NCI-H1436 treated with DMSO at 0.1 percent for 48 hours (cell line): ENCODE data around the gene TAS2R16.

Experiments used
- DNase-seq: peaks from one replicate; lab custom pipeline; 2025; lab: John Stamatoyannopoulos, UW

The TAS2R16 gene, protein sequence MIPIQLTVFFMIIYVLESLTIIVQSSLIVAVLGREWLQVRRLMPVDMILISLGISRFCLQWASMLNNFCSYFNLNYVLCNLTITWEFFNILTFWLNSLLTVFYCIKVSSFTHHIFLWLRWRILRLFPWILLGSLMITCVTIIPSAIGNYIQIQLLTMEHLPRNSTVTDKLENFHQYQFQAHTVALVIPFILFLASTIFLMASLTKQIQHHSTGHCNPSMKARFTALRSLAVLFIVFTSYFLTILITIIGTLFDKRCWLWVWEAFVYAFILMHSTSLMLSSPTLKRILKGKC

DNA sequence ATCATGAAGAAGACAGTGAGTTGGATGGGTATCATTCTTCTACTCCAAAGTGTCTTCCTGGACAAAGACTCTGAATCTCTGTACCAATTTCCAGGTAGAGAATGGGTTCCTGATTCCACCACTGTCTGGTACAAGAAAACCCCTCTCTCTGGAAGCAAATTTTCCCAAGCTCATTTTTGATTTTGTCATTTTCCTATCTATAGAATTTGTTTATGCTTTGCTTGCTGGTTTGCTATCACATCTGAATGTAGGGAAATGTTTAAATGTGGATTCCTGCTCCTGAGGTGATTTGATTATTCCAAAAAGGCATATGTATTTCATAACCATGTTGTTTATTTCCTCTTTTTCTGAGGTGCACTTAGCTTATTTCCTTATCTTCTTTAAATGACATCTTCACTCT, at the start of gene TAS2R16:
Gene TAS2R16, minus strand, starts transcription at position 101 of the 400 bp plus-strand sequence. Its CDS starts 66 bp downstream, at position 35.
- no peak for DNase-seq

DNA sequence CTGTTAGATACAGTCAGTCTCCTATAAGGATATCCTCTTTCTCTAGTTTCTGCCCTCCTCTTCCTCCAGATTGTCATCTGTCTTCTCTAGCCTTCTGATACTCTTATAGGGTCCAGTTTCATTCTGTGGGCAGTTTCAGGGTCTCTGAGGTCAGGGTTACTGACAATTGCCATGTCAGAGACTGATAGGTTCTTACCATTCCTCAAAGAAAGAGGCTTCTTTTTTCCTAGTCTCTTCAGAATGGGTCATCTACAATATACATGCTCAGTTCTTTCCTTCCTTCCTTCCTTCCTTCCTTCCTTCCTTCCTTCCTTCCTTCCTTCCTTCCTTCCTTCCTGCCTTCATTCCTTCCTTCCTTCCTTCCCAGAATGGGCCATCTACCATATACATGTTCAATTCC, 48.1 kb upstream of the TAS2R16 start:
- DNase-seq = no peak

GRCh38 chr7:123041101-123041500, 45.6 kb upstream of the TAS2R16 start:
- DNase-seq = no peak

DNA sequence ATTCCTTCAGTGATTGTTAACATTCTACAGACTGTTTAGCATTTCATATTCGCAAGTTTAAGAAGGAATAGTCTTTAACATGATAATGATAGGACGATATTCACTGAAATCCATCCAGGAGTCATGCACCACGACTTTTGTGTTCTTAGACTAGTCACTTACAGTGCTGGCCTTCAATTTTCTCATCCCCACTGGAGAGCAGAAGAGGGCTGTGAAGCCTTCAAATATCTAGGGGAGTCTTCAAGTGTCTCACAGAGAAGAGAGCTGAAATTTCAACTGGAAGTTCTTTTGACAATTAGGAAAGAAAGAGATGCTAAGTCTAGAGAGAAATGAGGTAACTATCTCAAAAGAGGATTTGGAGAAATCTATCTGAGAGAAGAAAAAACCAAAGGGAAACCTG, 43.8 kb upstream of the TAS2R16 start:
- no peak for DNase-seq

DNA sequence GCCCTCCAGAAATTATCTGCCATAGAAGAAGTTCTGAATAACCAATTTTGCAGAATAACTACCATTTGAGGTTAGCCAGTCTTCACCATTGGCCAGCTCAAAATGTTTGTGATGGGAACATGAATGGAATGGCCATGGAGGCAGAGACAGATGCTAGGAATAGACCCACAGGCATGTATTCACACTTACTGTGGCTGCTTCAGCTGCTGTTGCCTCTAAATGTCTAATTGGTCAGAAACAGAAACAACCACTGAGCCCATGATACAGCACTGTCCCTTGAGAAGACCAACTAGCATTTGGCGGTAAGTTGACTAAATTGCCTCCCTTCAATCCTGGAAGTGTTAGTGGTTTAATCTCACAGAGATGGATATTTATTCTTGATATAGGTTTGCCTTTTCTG, 38.6 kb upstream of the TAS2R16 start:
- DNase-seq = no peak

DNA sequence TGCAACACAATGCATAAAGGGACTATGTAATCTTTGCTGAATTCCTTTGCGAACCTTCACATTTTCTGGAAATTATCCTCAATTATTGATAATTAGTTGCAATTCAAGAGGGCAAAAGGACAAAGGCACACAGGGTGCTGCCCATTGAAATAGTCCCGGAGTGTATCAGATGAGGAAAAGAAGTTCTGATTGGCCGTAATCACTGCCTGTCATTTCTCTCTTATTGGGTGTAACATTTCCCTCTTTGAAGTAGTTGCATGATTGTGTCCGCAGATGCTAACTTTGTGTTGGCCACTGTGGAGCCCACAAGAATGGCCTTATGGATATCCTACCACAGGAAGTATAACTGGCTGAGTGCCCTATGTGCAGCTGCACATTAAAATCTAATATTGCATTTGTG, 35.1 kb upstream of the TAS2R16 start:
- no peak for DNase-seq

GRCh38 chr7:123028339-123028738, 32.8 kb upstream of the TAS2R16 start:
- DNase-seq = no peak

- no peak for DNase-seq
Measured at GRCh38 chr7:123026251-123026650, 30.8 kb upstream of the TAS2R16 start.

DNA sequence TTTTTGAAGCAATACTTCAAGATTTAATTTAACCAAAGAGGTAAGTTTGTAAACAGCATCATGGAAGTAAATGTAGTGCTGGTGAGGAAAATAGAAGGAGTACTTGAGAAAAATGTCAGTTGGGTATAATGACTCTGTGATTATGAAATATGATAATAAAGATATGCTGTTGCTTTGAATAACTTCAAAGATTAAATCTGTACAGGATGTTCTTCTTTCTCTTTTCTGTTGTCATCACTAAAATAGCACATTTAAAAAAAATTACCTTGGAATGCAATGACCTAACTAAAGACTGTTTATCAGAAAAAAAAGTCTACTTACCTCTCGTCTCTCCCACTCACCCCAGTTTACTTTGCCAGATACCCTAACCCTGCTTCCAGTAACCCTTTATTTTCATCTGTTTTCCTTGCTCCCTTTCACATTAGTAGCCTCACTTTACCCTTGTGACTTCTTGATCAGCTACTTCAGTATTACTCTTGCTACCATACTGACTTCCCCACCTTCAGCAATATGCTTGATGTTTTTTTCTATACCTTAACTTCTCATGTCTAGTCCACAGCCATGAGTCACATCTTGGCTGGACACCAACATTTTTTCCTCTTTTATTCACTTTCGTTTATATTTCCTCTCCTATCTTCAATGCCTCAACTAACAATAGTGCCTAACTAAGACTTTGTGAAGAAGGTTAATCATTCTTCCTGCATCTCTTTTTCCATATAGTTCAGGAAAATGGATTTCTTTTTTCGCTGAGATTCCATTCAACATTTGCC, 29.7 kb upstream of the TAS2R16 start:
- DNase-seq = no peak

DNA sequence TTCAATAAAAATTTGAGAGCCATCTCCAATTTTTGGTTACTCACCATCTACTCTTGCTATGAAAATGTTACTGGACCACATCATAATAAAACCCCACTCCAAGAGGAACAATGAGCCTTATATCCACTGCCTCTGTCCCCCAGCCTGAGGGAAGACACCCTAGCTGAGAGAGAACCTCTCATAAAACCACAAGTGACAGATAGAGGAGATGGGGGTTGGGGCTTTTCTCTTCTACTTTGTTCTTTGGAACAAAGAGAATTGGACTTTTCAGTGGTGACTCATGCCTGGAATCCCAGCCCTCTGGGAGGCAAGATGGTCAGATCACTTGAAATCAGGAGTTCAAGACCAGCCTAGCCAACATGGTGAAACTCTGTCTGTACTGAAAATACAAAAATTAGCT, 27.6 kb upstream of the TAS2R16 start:
- no peak for DNase-seq

DNA sequence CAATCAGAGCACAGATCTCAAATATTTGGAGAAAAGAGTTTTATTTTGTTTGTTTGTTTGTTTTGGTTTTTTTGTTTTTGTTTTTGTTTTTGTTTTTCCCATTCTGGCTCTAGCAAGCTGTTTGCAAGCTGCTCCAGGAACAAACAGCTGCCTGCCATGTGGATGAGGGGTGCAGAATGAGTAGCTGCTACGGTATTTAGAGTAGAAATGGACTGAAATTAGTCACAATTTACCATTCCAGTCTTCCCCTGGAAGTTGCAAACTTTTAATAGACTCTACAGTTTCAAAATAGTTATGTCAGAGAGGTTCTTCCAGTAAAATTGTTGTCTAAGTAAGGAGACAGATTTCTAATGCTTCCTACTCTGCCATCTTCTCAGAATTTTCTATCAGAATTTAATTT, 27.1 kb upstream of the TAS2R16 start:
- no peak for DNase-seq

GRCh38 chr7:123012435-123012834, 16.9 kb upstream of the TAS2R16 start:
- DNase-seq = no peak

DNA sequence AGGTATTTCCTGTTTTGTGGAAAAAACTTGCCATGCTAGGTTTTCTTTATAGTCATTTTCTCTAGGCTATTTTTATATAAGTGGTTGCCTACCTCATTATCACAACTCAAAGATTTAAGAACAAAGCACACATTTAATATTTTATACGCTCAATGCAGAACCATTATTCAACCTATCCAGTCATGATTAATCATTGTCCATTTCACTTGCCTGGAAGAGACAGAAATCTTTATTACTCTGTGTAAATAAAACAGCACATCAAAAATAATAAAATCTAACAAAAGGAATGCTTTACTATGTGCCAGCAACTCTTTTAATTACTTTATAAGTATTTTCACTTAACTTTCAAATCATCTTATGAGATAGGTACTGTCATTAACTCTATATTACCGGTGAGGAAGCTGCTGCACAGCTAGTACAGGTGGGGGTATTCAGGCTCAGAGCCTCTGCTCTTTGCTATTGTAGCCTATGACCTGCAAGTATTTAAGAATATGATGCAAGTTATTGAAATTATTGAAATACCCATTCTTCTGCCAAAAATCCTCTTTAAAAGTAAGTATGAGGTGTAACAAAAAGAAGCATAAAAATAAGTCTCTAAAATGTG, 16.4 kb upstream of the TAS2R16 start:
- no peak for DNase-seq

- no peak for DNase-seq
Measured at GRCh38 chr7:123004931-123005330, 9.4 kb upstream of the TAS2R16 start.

DNA sequence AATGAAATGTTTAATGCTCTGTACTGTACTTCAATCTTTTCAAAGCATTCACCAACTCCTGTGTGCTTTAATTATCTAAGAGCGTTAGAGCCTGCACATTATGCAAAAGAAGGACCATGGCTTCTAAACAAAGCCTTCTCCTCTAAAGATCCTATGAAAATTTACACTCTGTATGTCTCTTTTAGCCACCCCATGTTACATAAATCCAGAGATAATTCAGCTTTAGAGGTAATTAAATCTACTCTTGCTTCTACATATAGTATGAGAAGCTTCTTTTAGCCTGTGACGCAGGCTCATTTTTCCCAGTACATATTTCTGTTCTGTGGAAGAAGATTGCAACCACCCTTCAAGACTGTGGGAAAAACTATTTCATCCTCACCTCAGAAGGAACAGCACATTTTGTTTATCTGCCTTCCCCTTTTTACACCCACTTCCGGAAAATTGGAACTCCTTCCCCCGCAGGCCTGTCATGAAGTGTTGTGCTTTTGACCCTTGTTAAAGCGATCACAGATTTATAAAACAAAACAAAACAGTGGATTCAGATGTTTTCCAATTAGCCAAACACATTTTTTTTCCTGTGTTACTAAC, 8.1 kb upstream of the TAS2R16 start:
- DNase-seq = no peak

- DNase-seq = no peak
Measured at GRCh38 chr7:122989577-122989976, 5.9 kb downstream of the TAS2R16 start.

- DNase-seq = no peak
Measured at GRCh38 chr7:122989041-122989440, 6.5 kb downstream of the TAS2R16 start.

DNA sequence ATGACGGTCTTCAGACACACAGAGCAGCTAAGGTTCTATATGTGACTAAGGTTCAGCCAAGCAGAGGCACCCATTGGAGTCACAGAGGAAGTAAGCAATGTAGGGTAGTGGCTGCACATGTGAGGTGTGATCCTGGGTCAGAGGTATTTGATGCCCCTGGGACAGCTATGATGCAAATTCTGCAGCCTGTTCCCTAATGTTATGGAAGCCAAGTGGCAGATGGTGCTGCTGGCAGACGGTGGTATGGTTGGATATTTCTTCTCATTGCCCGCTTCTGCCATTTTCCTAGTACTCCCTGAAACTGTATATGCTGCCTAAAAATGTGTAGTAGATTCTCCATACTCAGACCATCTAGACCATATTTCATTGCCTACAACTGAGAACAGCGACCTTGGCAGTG, 7.2 kb downstream of the TAS2R16 start:
- DNase-seq = no peak

- DNase-seq = no peak
Measured at GRCh38 chr7:122987463-122987862, 8.0 kb downstream of the TAS2R16 start.

GRCh38 chr7:122984021-122984420, 11.5 kb downstream of the TAS2R16 start:
- DNase-seq = no peak

DNA sequence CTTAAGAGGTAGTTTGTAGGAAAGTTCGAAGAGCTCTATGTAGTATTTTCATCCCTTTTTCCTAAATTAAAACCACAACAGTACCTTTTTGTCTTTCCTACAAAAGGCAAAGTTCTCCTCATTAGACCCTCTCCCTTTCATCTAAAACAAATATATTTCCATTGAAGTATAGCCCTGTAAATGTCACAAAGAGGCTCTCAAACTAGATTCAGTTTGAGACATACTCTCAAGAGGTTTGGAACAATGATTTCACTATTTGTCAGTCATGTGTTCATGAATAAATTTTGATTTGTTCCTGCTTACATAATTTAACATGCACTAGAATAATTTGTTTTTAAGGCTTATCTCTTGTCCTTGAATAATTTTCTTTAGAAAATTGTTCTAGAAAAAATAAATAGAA, 12.2 kb downstream of the TAS2R16 start:
- no peak for DNase-seq

DNA sequence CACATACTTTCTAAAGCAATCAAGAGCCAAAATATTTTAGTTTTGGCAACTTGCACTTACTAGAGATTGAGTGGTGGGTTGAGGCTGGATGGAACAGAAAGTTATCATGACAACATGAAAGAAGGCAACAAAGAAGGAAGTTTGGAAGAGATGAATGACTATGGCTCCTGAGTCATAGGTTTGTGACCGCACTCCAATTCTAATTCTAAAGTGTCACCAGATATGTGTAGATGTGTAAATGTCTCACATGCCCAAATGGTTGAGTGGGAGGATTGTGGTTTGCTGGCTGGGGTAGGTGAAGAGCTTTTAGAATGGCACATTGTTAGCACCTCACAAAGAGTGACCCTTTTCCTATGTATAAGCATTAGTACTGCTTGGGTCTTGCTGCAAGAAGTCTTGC, 20.2 kb downstream of the TAS2R16 start:
- DNase-seq = no peak

GRCh38 chr7:122974229-122974628, 21.3 kb downstream of the TAS2R16 start:
- DNase-seq = no peak
